NCI-H1436 (cell line): ENCODE measurements around the gene SLC44A1.

Experiments used
- DNase-seq: peaks from one replicate; lab custom pipeline; 2025; lab: John Stamatoyannopoulos, UW

The SLC44A1 gene

GRCh38 chr9:105432247-105432842 is 187.9 kb downstream of the SLC44A1 start:
- DNase-seq: no peak

DNA sequence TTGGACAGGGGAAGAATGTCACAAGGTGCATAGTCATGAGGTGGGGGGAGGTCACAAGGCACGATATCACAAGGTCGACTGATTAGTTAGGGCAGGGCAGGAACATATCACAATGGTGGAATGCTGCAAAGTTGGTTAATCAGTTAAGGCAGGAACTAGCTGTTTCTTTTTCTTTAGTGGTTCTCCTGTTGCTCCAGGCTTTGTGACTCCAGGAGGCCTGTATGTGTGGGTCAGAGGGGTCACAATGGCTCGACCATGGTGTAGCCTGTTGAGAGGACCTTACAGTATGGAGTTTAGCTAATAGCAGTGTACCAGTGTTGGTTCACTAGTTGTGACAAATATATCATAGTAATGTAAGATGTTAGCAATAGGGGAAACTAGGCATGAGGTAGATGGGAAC is 191.0 kb downstream of the SLC44A1 start:
- DNase-seq: no peak

GRCh38 chr9:105436783-105437182 is 192.3 kb downstream of the SLC44A1 start:
- no peak for DNase-seq

DNA sequence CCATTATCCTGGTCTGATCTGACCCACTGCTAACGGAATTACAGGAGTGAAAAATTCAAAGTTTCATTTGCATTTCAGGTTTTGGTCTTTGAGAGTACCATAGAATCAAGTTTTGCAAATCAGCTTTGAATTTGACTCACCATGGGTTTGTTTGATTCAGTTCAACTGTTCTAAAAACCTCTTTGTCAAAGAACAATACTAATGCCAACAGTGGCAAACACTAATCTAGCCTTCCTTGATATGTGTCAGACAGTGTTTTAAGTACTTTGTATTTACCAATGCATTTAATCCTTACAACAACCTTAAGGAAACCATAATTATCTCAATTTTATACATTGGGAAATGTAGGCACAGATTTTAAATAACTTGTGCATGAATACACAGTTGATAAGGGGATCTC is 193.3 kb downstream of the SLC44A1 start:
- DNase-seq: no peak

- peak; percentile 18 for DNase-seq
These were observed 193.8 kb downstream of the SLC44A1 start for GRCh38 chr9:105438141-105438806.

GRCh38 chr9:105439428-105439827 is 195.0 kb downstream of the SLC44A1 start:
- DNase-seq: no peak

DNA sequence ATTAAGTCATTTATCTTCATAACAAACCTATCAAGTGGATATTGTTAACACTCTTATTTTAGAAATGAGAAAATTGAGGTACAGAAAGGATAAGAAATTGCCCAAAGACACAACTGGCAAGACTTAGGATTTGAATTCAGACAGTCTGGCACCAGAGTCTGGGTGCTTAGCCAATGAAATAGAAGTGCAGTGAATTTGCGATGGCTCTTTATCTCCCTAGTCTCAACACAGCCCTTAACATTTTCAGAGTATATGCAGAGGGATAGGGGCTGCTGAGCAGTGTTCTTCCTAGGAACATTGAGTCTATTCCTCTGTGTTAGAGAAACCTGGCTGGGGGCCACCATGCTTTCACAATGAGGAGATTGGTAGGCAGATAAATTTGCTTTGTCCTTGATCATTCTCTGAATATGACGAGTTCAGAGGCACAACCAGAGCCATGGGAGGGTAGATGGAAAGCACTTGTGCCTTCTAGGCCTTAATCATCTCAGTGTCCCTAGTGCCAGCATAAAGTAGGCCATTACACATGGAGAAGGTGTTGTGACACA is 197.2 kb downstream of the SLC44A1 start:
- DNase-seq: no peak

- DNase-seq: no peak
These were observed 198.7 kb downstream of the SLC44A1 start for GRCh38 chr9:105443121-105443520.

GRCh38 chr9:105444130-105444529 is 199.7 kb downstream of the SLC44A1 start:
- DNase-seq: no peak

GRCh38 chr9:105445203-105445881 is 200.9 kb downstream of the SLC44A1 start:
- DNase-seq: no peak

DNA sequence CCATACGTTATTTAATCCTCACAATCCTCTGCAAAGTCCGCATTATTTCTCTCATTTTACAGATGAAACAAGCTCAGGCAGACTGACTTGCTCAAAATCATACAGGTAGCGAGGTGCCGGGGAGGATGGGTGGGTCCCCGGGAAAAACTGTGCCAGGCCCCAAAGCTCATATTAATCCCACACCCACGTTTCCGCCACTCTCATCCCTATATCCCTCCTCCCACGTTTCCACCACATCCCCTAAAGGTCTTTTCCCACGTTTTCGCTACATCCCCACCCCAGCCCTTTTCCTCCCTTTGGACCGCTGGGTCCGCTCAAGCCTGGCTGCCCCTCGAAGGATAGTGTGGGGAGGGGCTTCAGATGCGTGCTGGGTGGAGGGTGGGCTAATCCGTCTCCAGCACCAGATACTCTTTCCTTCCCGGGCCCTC is 202.9 kb downstream of the SLC44A1 start:
- DNase-seq: no peak

DNA sequence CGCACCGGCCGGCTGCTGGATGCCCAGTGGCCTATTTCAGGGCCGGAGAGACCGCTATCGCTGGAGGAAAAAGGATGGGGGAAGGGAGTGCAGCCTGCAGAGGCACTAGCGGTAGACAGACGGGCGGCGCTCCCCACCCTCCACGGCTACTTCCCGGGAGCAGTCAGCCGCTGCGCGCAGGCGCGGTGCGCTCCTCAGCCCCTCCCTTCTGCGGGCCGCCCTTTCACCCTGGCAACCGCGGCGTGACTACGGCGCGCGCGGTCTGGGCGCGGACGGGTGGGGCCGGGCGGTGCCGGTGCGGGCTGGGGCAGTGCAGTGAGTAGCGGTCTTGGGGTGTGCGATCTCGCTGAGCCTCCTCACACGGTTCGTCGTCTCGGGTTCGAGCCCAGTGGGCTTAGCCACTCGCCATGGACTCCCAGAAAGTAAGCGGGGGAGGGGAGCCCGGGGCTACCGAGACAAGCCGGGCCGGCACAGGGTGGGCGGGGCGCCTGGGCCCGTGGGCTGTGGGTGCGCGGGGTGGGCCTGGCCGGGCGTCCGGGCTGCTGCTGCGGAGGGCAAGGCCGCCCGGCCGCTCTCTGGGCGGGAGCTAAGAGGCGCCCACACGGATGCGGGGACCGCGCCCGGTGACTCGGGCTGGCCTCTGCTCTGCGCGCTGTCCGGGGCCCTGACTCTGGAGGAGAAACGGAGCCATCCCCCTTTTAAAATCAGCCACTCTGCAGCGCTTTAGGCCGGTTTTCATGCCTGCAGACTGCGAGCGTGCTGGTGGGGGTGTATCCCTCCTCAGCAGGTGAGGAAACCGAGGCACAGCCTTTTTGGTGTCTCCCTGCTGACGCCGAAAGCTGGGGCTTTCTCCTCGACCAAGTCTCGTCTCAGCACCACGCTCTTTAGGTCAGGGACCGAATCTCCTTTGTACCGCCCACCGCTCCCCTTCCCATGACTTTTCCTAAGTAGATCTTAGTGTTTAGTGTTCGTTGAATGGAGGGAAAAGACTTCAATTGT is 203.7 kb downstream of the SLC44A1 start, which contains the start of gene FSD1L:
TSS of gene FSD1L (plus strand) at position 221 of the 999 bp plus-strand sequence. CDS start at position 408, 187 bp downstream.
- DNase-seq: peak; percentile 87

- DNase-seq: no peak
These were observed 204.6 kb downstream of the SLC44A1 start for GRCh38 chr9:105449081-105449480.

GRCh38 chr9:105452185-105452584 is 207.7 kb downstream of the SLC44A1 start:
- DNase-seq: no peak

DNA sequence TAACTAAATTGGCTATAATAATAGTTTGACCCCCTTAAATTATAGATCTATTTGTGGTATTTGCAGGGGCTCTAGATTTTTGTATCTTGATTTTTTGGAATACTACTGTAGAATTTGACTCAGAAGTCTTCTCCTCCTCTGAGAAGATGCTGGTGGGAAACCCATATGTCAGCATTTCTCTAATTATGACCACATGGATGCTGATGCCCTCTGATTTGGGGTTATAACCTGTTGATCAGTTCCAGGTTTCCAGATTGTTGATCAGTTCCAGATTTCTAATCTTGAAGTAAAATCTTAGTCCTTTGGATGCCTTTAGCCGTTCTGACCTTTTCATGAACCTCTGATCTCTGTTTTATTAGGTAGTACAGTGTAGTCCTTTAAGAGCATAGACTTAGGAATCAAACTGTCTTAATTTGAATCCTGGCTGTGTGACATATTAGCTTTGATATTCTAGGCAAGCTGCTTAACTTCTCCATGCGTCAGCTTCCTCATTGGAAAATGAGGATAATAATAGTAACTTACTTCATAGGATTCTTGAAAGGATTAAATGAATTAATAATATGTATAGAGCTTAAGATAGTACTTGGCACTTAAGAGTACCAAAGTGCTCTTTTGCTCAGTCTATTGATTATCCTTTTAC is 211.5 kb downstream of the SLC44A1 start:
- DNase-seq: no peak

- DNase-seq: no peak
These were observed 213.3 kb downstream of the SLC44A1 start for GRCh38 chr9:105457560-105458294.

GRCh38 chr9:105458404-105458803 is 214.0 kb downstream of the SLC44A1 start:
- DNase-seq: no peak

DNA sequence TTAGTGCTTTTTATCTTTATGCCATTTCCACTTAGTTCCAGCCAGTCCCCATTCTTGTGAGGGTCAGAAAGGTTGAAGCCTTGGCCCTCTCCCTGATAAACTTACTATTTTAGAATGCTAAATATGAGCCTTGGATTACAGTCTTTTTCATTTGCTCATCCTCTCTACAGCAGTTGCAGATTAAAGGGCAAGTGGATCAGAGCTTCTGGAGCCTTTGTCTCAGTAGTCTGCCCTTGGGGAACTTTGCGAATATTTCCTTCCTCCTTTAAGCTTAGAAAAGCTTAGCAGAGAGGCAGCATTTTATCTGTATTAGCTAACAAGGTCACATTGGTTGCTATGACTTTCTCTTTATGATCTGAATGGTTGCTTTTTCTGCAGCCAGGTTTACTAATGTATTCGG is 214.9 kb downstream of the SLC44A1 start:
- DNase-seq: no peak

DNA sequence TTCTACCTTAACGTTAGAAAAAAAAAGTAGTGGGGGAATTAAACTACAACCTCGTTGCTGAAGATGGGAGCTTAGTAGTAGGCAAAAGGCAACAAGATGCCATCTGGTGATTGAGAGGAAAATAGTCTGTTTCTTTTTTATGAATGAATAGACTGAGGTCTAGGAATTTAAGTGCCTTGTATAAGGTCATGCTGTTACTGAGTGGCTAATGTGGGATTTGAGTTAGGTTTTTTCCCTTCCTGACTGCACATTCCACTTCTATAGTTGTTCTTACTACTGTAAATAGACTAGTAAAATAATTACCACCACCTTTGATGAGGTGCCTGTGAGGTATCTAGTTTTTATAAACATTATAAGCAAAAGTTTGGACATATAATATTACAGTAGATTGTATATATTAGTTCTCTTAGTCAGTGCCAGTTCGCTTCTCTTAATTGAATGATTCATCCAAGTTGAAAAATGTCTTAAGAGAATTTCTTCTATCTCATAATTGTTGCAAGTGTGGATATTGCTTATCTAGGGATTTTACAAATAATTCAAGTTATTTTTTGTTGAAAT is 222.5 kb downstream of the SLC44A1 start:
- DNase-seq: no peak

GRCh38 chr9:105468875-105469274 is 224.4 kb downstream of the SLC44A1 start:
- DNase-seq: no peak
